Activated naive CD4-positive, alpha-beta T cell treated with anti-CD3 and anti-CD28 coated beads, Interleukin-2, amount 10 ng/mL, durations not matched to agents 7 days and 5 days (primary cell): ENCODE measurements around the gene ZHX3.

Experiments
- CTCF ChIA-PET: fragments of 350-600 bp; sonication (Branson Sonifier 250); formaldehyde crosslinking; loops from one replicate; lab custom pipeline; 2021; ENCODE audit warnings: antibody characterized with exemption; lab: Charles Lee
- DNase-seq: peaks from one replicate; pipeline ENCODE4 v3.0.0-alpha.2; 2020
- H3K27ac Mint-ChIP-seq: one replicate; pipeline ENCODE4 v1.8.0; 2021; ENCODE audit warnings: mild to moderate bottlenecking, moderate library complexity, mixed read lengths
- H3K27me3 Mint-ChIP-seq: one replicate; pipeline ENCODE4 v1.8.0; 2021; ENCODE audit warnings: mild to moderate bottlenecking, mixed read lengths
- H3K36me3 Mint-ChIP-seq: one replicate; pipeline ENCODE4 v1.8.0; 2021; ENCODE audit warnings: mixed read lengths
- H3K4me1 Mint-ChIP-seq: one replicate; pipeline ENCODE4 v1.8.0; 2021; ENCODE audit warnings: mixed read lengths
- H3K4me3 Mint-ChIP-seq: one replicate; pipeline ENCODE4 v1.8.0; 2021; ENCODE audit warnings: mild to moderate bottlenecking, moderate library complexity, mixed read lengths
- H3K9me3 Mint-ChIP-seq: one replicate; pipeline ENCODE4 v1.8.0; 2021; ENCODE audit warnings: mixed read lengths

ZHX3 gene

GRCh38 chr20:41155261-41155660, 162.3 kb downstream of the ZHX3 start:
- Mint-ChIP-seq H3K36me3 (peaks cover 75% of the 10 kb centered on the region), H3K27me3 (no peaks in the 10 kb centered on the region), H3K4me3 (peak overlapping the region; percentile 87), H3K9me3 (no peaks in the 10 kb centered on the region), H3K4me1 (peaks cover 98% of the 10 kb centered on the region), H3K27ac (peak overlapping the region; percentile 99)
- CTCF ChIA-PET: interaction anchor here (1.3 to 17.4 kb wide), 3 partner anchors 17 to 184 kb away, joined by 4 to 240 read pairs (median 41); partner anchors contain the start of gene PLCG1
- no peak for DNase-seq

GRCh38 chr20:41154436-41155176, 162.9 kb downstream of the ZHX3 start:
- peak overlapping the region; percentile 99 for H3K27ac Mint-ChIP-seq
- CTCF ChIA-PET: interaction anchor here (1.3 to 17.4 kb wide), 3 partner anchors 16 to 185 kb away, joined by 4 to 240 read pairs (median 41); partner anchors contain the start of gene PLCG1
- H3K27me3 Mint-ChIP-seq: no peaks in the 10 kb centered on the region
- peaks cover 71% of the 10 kb centered on the region for H3K36me3 Mint-ChIP-seq
- DNase-seq: no peak
- no peaks in the 10 kb centered on the region for H3K9me3 Mint-ChIP-seq
- peaks cover 98% of the 10 kb centered on the region for H3K4me1 Mint-ChIP-seq
- peak overlapping the region; percentile 49 for H3K4me3 Mint-ChIP-seq

- Mint-ChIP-seq H3K9me3 (no peaks in the 10 kb centered on the region), H3K4me1 (peaks cover 98% of the 10 kb centered on the region), H3K4me3 (peak overlapping the region; percentile 2), H3K27me3 (no peaks in the 10 kb centered on the region), H3K36me3 (peaks cover 66% of the 10 kb centered on the region), H3K27ac (peak overlapping the region; percentile 87)
- DNase-seq: no peak
- CTCF ChIA-PET: interaction anchor here (0.6 to 17.4 kb wide), 2 partner anchors 14 to 80 kb away, joined by 3 to 240 read pairs; partner anchors contain the start of gene PLCG1
Measured at GRCh38 chr20:41152108-41152757, 165.3 kb downstream of the ZHX3 start.

- no peak for DNase-seq
- CTCF ChIA-PET: interaction anchor here (0.6 to 17.4 kb wide), 3 partner anchors 13 to 81 kb away, joined by 3 to 240 read pairs (median 7); partner anchors contain the start of gene PLCG1
- Mint-ChIP-seq H3K27ac (peak overlapping the region; percentile 87), H3K27me3 (no peaks in the 10 kb centered on the region), H3K4me3 (peak overlapping the region; percentile 37), H3K4me1 (peaks cover 98% of the 10 kb centered on the region), H3K9me3 (no peaks in the 10 kb centered on the region), H3K36me3 (peaks cover 71% of the 10 kb centered on the region)
Measured at GRCh38 chr20:41151134-41151869, 166.2 kb downstream of the ZHX3 start.

GRCh38 chr20:41150664-41151063, 166.9 kb downstream of the ZHX3 start:
- Mint-ChIP-seq H3K4me1 (peaks cover 98% of the 10 kb centered on the region), H3K4me3 (peak overlapping the region; percentile 37), H3K27me3 (no peaks in the 10 kb centered on the region), H3K9me3 (no peaks in the 10 kb centered on the region), H3K36me3 (peaks cover 74% of the 10 kb centered on the region), H3K27ac (peak overlapping the region; percentile 87)
- CTCF ChIA-PET: interaction anchor here (1.9 to 17.4 kb wide), 2 partner anchors 12 to 22 kb away, joined by 7 to 240 read pairs; partner anchors contain the start of gene PLCG1
- DNase-seq: peak; percentile 51

GRCh38 chr20:41148942-41149341, 168.6 kb downstream of the ZHX3 start:
- H3K27ac Mint-ChIP-seq: peak overlapping the region; percentile 85
- H3K4me1 Mint-ChIP-seq: peaks cover 98% of the 10 kb centered on the region
- no peaks in the 10 kb centered on the region for H3K27me3 Mint-ChIP-seq
- H3K36me3 Mint-ChIP-seq: peaks cover 74% of the 10 kb centered on the region
- no peak overlapping the region for H3K4me3 Mint-ChIP-seq
- DNase-seq: no peak
- no peaks in the 10 kb centered on the region for H3K9me3 Mint-ChIP-seq
- CTCF ChIA-PET: interaction anchor here (0.9 to 17.4 kb wide), 3 partner anchors 10 to 21 kb away, joined by 3 to 240 read pairs (median 4); partner anchors contain the start of gene PLCG1

GRCh38 chr20:41147767-41148191, 169.8 kb downstream of the ZHX3 start:
- Mint-ChIP-seq H3K4me1 (peaks cover 100% of the 10 kb centered on the region), H3K27me3 (no peaks in the 10 kb centered on the region), H3K4me3 (no peak overlapping the region), H3K36me3 (peaks cover 73% of the 10 kb centered on the region), H3K9me3 (no peaks in the 10 kb centered on the region), H3K27ac (peak overlapping the region; percentile 76)
- CTCF ChIA-PET: interaction anchor here (1.2 kb wide), 1 partner anchor 9 kb away, joined by 10 read pairs; no protein-coding TSS in a partner anchor
- DNase-seq: no peak

GRCh38 chr20:41145821-41146620, 171.5 kb downstream of the ZHX3 start:
- no peak for DNase-seq
- Mint-ChIP-seq H3K36me3 (peaks cover 68% of the 10 kb centered on the region), H3K4me3 (peak overlapping the region; percentile 49), H3K27ac (peak overlapping the region; percentile 68), H3K9me3 (no peaks in the 10 kb centered on the region), H3K27me3 (no peaks in the 10 kb centered on the region), H3K4me1 (peaks cover 100% of the 10 kb centered on the region)
- CTCF ChIA-PET: interaction anchor here (0.9 to 1.6 kb wide), 2 partner anchors 10 to 11 kb away, joined by 3 to 10 read pairs; no protein-coding TSS in a partner anchor

GRCh38 chr20:41145317-41145716, 172.2 kb downstream of the ZHX3 start:
- no peak for DNase-seq
- Mint-ChIP-seq H3K36me3 (peaks cover 71% of the 10 kb centered on the region), H3K27ac (peak overlapping the region; percentile 68), H3K9me3 (no peaks in the 10 kb centered on the region), H3K4me3 (no peak overlapping the region), H3K27me3 (no peaks in the 10 kb centered on the region), H3K4me1 (peaks cover 100% of the 10 kb centered on the region)
- CTCF ChIA-PET: interaction anchor here (0.9 to 1.6 kb wide), 2 partner anchors 11 kb away, joined by 3 to 10 read pairs; no protein-coding TSS in a partner anchor

- H3K9me3 Mint-ChIP-seq: no peaks in the 10 kb centered on the region
- peaks cover 79% of the 10 kb centered on the region for H3K36me3 Mint-ChIP-seq
- H3K4me1 Mint-ChIP-seq: peaks cover 87% of the 10 kb centered on the region
- H3K27me3 Mint-ChIP-seq: no peaks in the 10 kb centered on the region
- H3K4me3 Mint-ChIP-seq: peak overlapping the region; percentile 84
- no peak for DNase-seq
- CTCF ChIA-PET: interaction anchor here (0.6 to 12.7 kb wide), 5 partner anchors 9 to 31 kb away, joined by 3 to 240 read pairs (median 12); no protein-coding TSS in a partner anchor
- H3K27ac Mint-ChIP-seq: peak overlapping the region; percentile 92
Measured at GRCh38 chr20:41143354-41143753, 174.2 kb downstream of the ZHX3 start.

- peak overlapping the region; percentile 92 for H3K27ac Mint-ChIP-seq
- H3K36me3 Mint-ChIP-seq: peaks cover 76% of the 10 kb centered on the region
- peak; percentile 72 for DNase-seq
- peaks cover 83% of the 10 kb centered on the region for H3K4me1 Mint-ChIP-seq
- no peaks in the 10 kb centered on the region for H3K9me3 Mint-ChIP-seq
- CTCF ChIA-PET: interaction anchor here (0.6 to 12.7 kb wide), 5 partner anchors 8 to 31 kb away, joined by 3 to 240 read pairs (median 12); no protein-coding TSS in a partner anchor
- H3K27me3 Mint-ChIP-seq: no peaks in the 10 kb centered on the region
- H3K4me3 Mint-ChIP-seq: peak overlapping the region; percentile 84
Measured at GRCh38 chr20:41142919-41143318, 174.6 kb downstream of the ZHX3 start.

- H3K36me3 Mint-ChIP-seq: peaks cover 74% of the 10 kb centered on the region
- CTCF ChIA-PET: interaction anchor here (0.9 to 12.7 kb wide), 5 partner anchors 15 to 151 kb away, joined by 3 to 240 read pairs (median 4); no protein-coding TSS in a partner anchor
- no peaks in the 10 kb centered on the region for H3K9me3 Mint-ChIP-seq
- peak overlapping the region; percentile 92 for H3K27ac Mint-ChIP-seq
- H3K27me3 Mint-ChIP-seq: no peaks in the 10 kb centered on the region
- H3K4me3 Mint-ChIP-seq: peak overlapping the region; percentile 84
- H3K4me1 Mint-ChIP-seq: peaks cover 76% of the 10 kb centered on the region
- no peak for DNase-seq
Measured at GRCh38 chr20:41142245-41142644, 175.3 kb downstream of the ZHX3 start.
